Neuron (in vitro differentiated cells): Measurements from ENCODE around the gene ACADM.
"Not testable (repeated sequence)": the region's sequence is repeated elsewhere in the genome, so short reads cannot be mapped to it uniquely, and the experiment has no call there.

Source experiments
- H2AFZ ChIP-seq: one replicate; pipeline ENCODE4 v1.6.1; 2013; ENCODE audit warnings: low read depth, mild to moderate bottlenecking, inconsistent platforms, low read length, moderate library complexity
- H3K27me3 ChIP-seq: one replicate; pipeline ENCODE4 v1.6.1; 2013; ENCODE audit warnings: low read length; ENCODE audit not compliant: insufficient read depth
- H3K36me3 ChIP-seq: one replicate; pipeline ENCODE4 v1.6.1; 2013; ENCODE audit warnings: low read length; ENCODE audit not compliant: insufficient read depth
- H3K4me1 ChIP-seq: one replicate; pipeline ENCODE4 v1.6.1; 2013; ENCODE audit warnings: low read length; ENCODE audit not compliant: insufficient read depth
- H3K4me3 ChIP-seq: 2 replicates; pipeline ENCODE4 v1.5.1; 2013; ENCODE audit warnings: mild to moderate bottlenecking, low read length, moderate library complexity
- H3K9me3 ChIP-seq: one replicate; pipeline ENCODE4 v1.6.1; 2013; ENCODE audit warnings: low read length

Gene ACADM

GRCh38 chr1:75724472-75725022, at the start of gene ACADM:
TSS of gene ACADM (plus strand) at chr1:75724709. CDS start at chr1:75724788, 79 bp downstream.
- peaks cover 19% of the 10 kb centered on the region for H3K4me1 ChIP-seq
- H2AFZ ChIP-seq, result peak within 1 kb of the TSS; percentile 76
- H3K36me3 ChIP-seq, result no peaks in the 10 kb centered on the region
- H3K4me3 ChIP-seq, result peak within 1 kb of the TSS; percentile 72
- H3K9me3 ChIP-seq, result no peaks in the 10 kb centered on the region
- H3K27me3 ChIP-seq, result no peaks in the 10 kb centered on the region

GRCh38 chr1:75677443-75677842, 47.1 kb upstream of the ACADM start:
- Histone ChIP-seq H3K36me3 (no peaks in the 10 kb centered on the region), H2AFZ (no peak overlapping the region), H3K27me3 (no peaks in the 10 kb centered on the region), H3K4me1 (peaks cover 1% of the 10 kb centered on the region), H3K4me3 (no peak overlapping the region), H3K9me3 (no peaks in the 10 kb centered on the region)

- H3K4me3 ChIP-seq, H2AFZ ChIP-seq, H3K4me1 ChIP-seq, H3K36me3 ChIP-seq, H3K27me3 ChIP-seq, H3K9me3 ChIP-seq: not testable (repeated sequence)
These were observed 46.5 kb upstream of the ACADM start for GRCh38 chr1:75677964-75678363.

GRCh38 chr1:75690547-75690946, 34.0 kb upstream of the ACADM start:
- Histone ChIP-seq H2AFZ (no peak overlapping the region), H3K27me3 (no peaks in the 10 kb centered on the region), H3K36me3 (no peaks in the 10 kb centered on the region)

GRCh38 chr1:75693551-75693950, 31.0 kb upstream of the ACADM start:
- H3K4me1 ChIP-seq, result no peaks in the 10 kb centered on the region
- no peak overlapping the region for H3K4me3 ChIP-seq
- H3K36me3 ChIP-seq, result no peaks in the 10 kb centered on the region
- H3K9me3 ChIP-seq, result no peaks in the 10 kb centered on the region
- no peaks in the 10 kb centered on the region for H3K27me3 ChIP-seq
- H2AFZ ChIP-seq, result no peak overlapping the region

More at GRCh38 chr1:75690547-75690946, 34.0 kb upstream of the ACADM start:
- H3K4me1 ChIP-seq, result no peaks in the 10 kb centered on the region
- H3K9me3 ChIP-seq, result no peaks in the 10 kb centered on the region
- no peak overlapping the region for H3K4me3 ChIP-seq

- Histone ChIP-seq H3K27me3 (no peaks in the 10 kb centered on the region), H3K4me3 (no peak overlapping the region), H2AFZ (no peak overlapping the region), H3K36me3 (no peaks in the 10 kb centered on the region), H3K4me1 (no peaks in the 10 kb centered on the region), H3K9me3 (no peaks in the 10 kb centered on the region)
These were observed 28.5 kb upstream of the ACADM start for GRCh38 chr1:75696000-75696399.

GRCh38 chr1:75707191-75707590, 17.3 kb upstream of the ACADM start:
- Histone ChIP-seq H3K4me3 (no peak overlapping the region), H2AFZ (no peak overlapping the region)

GRCh38 chr1:75708910-75709309, 15.6 kb upstream of the ACADM start:
- Histone ChIP-seq H2AFZ (no peak overlapping the region), H3K4me3 (no peak overlapping the region), H3K4me1 (no peaks in the 10 kb centered on the region), H3K9me3 (no peaks in the 10 kb centered on the region), H3K36me3 (no peaks in the 10 kb centered on the region), H3K27me3 (no peaks in the 10 kb centered on the region)

More at GRCh38 chr1:75707191-75707590, 17.3 kb upstream of the ACADM start:
- Histone ChIP-seq H3K27me3 (no peaks in the 10 kb centered on the region), H3K9me3 (no peaks in the 10 kb centered on the region), H3K4me1 (no peaks in the 10 kb centered on the region), H3K36me3 (no peaks in the 10 kb centered on the region)

- Histone ChIP-seq H2AFZ (no peak overlapping the region), H3K9me3 (no peaks in the 10 kb centered on the region), H3K27me3 (no peaks in the 10 kb centered on the region), H3K36me3 (no peaks in the 10 kb centered on the region), H3K4me1 (no peaks in the 10 kb centered on the region), H3K4me3 (no peak overlapping the region)
These were observed 13.7 kb upstream of the ACADM start for GRCh38 chr1:75710832-75711231.

- no peaks in the 10 kb centered on the region for H3K27me3 ChIP-seq
- H3K4me1 ChIP-seq, result no peaks in the 10 kb centered on the region
These were observed 12.7 kb upstream of the ACADM start for GRCh38 chr1:75711846-75712245.

GRCh38 chr1:75712306-75712705, 12.2 kb upstream of the ACADM start:
- H2AFZ ChIP-seq, result no peak overlapping the region
- no peaks in the 10 kb centered on the region for H3K27me3 ChIP-seq
- H3K4me3 ChIP-seq, result no peak overlapping the region
- no peaks in the 10 kb centered on the region for H3K4me1 ChIP-seq
- H3K36me3 ChIP-seq, result no peaks in the 10 kb centered on the region
- no peaks in the 10 kb centered on the region for H3K9me3 ChIP-seq

More at GRCh38 chr1:75711846-75712245, 12.7 kb upstream of the ACADM start:
- Histone ChIP-seq H3K36me3 (no peaks in the 10 kb centered on the region), H3K4me3 (no peak overlapping the region), H2AFZ (no peak overlapping the region), H3K9me3 (no peaks in the 10 kb centered on the region)

GRCh38 chr1:75719810-75720209, 4.7 kb upstream of the ACADM start:
- H2AFZ ChIP-seq, result no peak overlapping the region
- H3K36me3 ChIP-seq, result no peaks in the 10 kb centered on the region
- no peaks in the 10 kb centered on the region for H3K27me3 ChIP-seq
- H3K4me1 ChIP-seq, result peaks cover 7% of the 10 kb centered on the region
- no peak overlapping the region for H3K4me3 ChIP-seq
- no peaks in the 10 kb centered on the region for H3K9me3 ChIP-seq

- H3K27me3 ChIP-seq, result no peaks in the 10 kb centered on the region
- no peaks in the 10 kb centered on the region for H3K36me3 ChIP-seq
- H3K4me3 ChIP-seq, result no peak overlapping the region
- peaks cover 8% of the 10 kb centered on the region for H3K4me1 ChIP-seq
- no peak overlapping the region for H2AFZ ChIP-seq
- H3K9me3 ChIP-seq, result no peaks in the 10 kb centered on the region
These were observed 4.2 kb upstream of the ACADM start for GRCh38 chr1:75720325-75720724.

GRCh38 chr1:75720820-75721219, 3.7 kb upstream of the ACADM start:
- Histone ChIP-seq H3K27me3 (no peaks in the 10 kb centered on the region), H3K9me3 (no peaks in the 10 kb centered on the region), H3K4me1 (peaks cover 11% of the 10 kb centered on the region), H2AFZ (no peak overlapping the region), H3K4me3 (no peak overlapping the region), H3K36me3 (no peaks in the 10 kb centered on the region)
